Measurements from ENCODE around the gene NFIC.
A peak's percentile ranks its signal among the peaks of the same experiment; 100 is the strongest.

NFIC gene

DNA sequence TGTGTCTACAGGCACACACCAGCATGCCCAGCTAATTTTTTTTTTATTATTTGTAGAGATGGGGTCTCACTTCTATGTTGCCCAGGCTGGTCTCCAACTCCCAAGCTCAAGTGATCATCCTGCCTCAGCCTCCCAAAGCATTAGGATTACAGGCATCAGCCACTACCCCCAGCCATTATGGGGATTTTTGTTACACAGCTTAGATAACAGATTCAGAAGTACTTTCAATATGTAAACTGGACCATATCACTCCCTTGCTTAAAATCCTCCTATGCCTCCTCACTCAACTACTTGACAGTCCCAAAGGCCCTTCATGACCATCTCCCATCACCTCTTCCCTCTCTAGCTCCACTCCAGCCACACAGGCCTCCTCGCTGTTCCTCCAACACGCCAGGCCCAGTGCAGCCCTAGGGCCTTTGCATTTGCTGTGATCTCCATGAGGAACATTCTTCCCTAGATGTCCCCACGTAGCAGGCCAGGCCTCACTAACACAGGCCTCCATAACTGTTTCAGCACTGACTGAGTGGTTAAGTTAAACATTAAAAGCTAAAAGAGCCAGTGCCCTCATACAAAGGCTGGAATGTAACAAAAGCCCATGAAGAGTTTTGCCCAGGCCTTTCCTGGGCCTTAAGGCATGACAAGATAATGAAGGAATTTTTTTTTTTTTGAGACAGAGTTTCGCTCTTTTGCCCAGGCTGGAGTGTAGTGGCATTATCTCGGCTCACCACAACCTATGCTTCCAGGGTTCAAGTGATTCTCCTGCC, 131.6 kb downstream of the NFIC start:
- peaks cover 11% of the 10 kb centered on the region for H3K4me1 ChIP-seq (ENCODE audit: insufficient read depth, low read length, poor library complexity, severe bottlenecking)
- H3K9ac ChIP-seq (ENCODE audit: low read depth, low read length, poor library complexity, severe bottlenecking) = no peak overlapping the region
- H3K4me3 ChIP-seq (ENCODE audit: low read length, poor library complexity, severe bottlenecking) = no peak overlapping the region
- H3K79me2 ChIP-seq (ENCODE audit: insufficient read depth, low read length) = peaks cover 21% of the 10 kb centered on the region
- no peaks in the 10 kb centered on the region for H3F3A ChIP-seq (ENCODE audit: low read depth)
- H4K20me1 ChIP-seq (ENCODE audit: insufficient read depth, low read length, poor library complexity, severe bottlenecking) = no peaks in the 10 kb centered on the region
- H3K36me3 ChIP-seq (ENCODE audit: insufficient read depth, low read length) = peaks cover 5% of the 10 kb centered on the region; the same call in 1 of the 2 replicates
- H3K27me3 ChIP-seq (ENCODE audit: insufficient read depth, low read length, poor library complexity, severe bottlenecking) = no peaks in the 10 kb centered on the region
- H3K9me2 ChIP-seq (replicated peaks; ENCODE audit: low read depth, low read length) = no peaks in the 10 kb centered on the region
- H2AFZ ChIP-seq (ENCODE audit: low read length) = no peak overlapping the region
- H3K4me2 ChIP-seq (ENCODE audit: low read depth, low read length, poor library complexity, severe bottlenecking) = no peak overlapping the region
- no peaks in the 10 kb centered on the region for H3K9me3 ChIP-seq (ENCODE audit: insufficient read depth, low read depth, low read length)
- TF ChIP-seq EZH2phosphoT487 (IDR thresholded peaks at IDR 0.05; ENCODE audit: borderline replicate concordance) = no peak
- TF ChIP-seq, protein P1, sequence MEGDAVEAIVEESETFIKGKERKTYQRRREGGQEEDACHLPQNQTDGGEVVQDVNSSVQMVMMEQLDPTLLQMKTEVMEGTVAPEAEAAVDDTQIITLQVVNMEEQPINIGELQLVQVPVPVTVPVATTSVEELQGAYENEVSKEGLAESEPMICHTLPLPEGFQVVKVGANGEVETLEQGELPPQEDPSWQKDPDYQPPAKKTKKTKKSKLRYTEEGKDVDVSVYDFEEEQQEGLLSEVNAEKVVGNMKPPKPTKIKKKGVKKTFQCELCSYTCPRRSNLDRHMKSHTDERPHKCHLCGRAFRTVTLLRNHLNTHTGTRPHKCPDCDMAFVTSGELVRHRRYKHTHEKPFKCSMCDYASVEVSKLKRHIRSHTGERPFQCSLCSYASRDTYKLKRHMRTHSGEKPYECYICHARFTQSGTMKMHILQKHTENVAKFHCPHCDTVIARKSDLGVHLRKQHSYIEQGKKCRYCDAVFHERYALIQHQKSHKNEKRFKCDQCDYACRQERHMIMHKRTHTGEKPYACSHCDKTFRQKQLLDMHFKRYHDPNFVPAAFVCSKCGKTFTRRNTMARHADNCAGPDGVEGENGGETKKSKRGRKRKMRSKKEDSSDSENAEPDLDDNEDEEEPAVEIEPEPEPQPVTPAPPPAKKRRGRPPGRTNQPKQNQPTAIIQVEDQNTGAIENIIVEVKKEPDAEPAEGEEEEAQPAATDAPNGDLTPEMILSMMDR (conservative IDR thresholded peaks at IDR 0.05; ENCODE audit: low read length) = no peak

DNA sequence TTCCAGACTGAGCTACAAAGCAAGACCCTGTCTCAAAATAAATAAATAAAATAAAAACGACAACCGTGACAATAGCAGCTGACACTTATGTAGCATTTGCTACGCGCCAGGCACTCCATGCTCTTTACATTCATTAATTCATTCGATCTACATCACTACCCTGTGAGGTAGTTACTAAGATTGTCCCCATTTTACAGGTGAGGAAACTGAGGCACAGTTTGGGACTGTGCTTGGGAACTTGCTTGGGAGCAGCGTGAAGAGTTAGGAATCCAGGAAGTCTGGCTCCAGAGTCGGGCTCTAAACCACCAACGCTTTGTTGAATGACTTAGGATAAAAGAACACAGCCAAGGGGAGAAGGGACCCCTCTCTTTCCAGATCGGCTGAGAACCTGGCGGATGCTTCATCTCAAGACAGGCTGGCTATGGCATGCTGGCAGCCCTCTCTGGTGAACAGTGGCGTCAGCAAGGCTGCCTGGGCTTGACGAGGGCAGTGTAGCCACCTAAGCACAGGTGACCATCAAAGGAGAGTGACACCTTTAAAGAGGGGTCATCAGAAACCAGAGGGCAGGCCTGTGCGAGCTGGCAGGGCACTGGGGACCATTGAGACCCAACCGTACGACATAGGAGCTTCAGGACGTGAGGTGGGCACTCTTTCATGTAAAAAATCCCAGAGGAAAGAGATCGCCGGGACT, 133.5 kb downstream of the NFIC start:
- no peaks in the 10 kb centered on the region for H3K9me2 ChIP-seq (replicated peaks; ENCODE audit: low read depth, low read length)
- H3K9ac ChIP-seq (ENCODE audit: low read depth, low read length, poor library complexity, severe bottlenecking) = peak overlapping the region; percentile 80
- no peaks in the 10 kb centered on the region for H3K9me3 ChIP-seq (ENCODE audit: insufficient read depth, low read depth, low read length)
- no peaks in the 10 kb centered on the region for H3F3A ChIP-seq (ENCODE audit: low read depth)
- H3K79me2 ChIP-seq (ENCODE audit: insufficient read depth, low read length) = peaks cover 21% of the 10 kb centered on the region
- peak overlapping the region; percentile 97 for H3K4me3 ChIP-seq (ENCODE audit: low read length, poor library complexity, severe bottlenecking)
- no peaks in the 10 kb centered on the region for H3K27me3 ChIP-seq (ENCODE audit: insufficient read depth, low read length, poor library complexity, severe bottlenecking)
- H3K36me3 ChIP-seq (ENCODE audit: insufficient read depth, low read length) = peaks cover 5% of the 10 kb centered on the region; the same call in 1 of the 2 replicates
- peaks cover 13% of the 10 kb centered on the region for H3K4me1 ChIP-seq (ENCODE audit: insufficient read depth, low read length, poor library complexity, severe bottlenecking)
- H4K20me1 ChIP-seq (ENCODE audit: insufficient read depth, low read length, poor library complexity, severe bottlenecking) = no peaks in the 10 kb centered on the region
- TF ChIP-seq, protein P1 (conservative IDR thresholded peaks at IDR 0.05; ENCODE audit: low read length) = no peak
- no peak for TF ChIP-seq EZH2phosphoT487 (IDR thresholded peaks at IDR 0.05; ENCODE audit: borderline replicate concordance)
- peak overlapping the region; percentile 93 for H2AFZ ChIP-seq (ENCODE audit: low read length)
- peak overlapping the region; percentile 90 for H3K4me2 ChIP-seq (ENCODE audit: low read depth, low read length, poor library complexity, severe bottlenecking)

DNA sequence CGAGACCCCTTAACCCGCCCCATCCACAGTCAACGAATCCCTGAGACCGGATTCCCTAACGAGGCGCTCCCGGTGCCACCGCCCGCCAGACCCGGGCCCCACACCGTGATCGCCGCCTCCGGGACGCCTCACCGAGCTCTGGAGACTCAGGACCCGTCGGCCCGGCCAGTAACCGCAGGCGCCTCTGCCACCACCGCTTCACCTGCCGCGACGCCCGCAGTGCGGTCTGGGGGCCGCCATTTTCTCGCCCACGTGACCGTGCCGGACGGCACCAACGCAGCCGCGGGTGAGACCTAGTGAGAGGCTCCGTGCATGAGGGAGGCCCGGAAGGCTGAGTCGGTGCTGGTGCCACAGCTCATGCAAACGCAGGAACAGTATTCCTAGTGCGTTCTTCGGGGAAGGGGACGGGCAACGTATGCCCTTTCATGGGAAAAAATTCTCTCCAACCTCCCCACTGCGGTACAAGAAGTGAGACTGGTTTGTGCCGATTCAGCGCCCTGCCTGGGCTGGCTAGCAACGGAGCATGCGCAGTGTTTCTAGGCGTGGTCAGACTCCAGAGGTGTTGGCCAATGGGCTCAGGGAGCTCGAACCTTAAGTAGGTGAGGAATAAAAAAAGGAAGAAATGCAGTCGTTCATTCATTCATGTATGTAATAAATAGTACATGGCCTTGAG, 134.2 kb downstream of the NFIC start, which contains the start of gene DOHH:
TSS of gene DOHH (minus strand) at position 246 of the 673 bp plus-strand sequence. CDS start 3,860 bp downstream, outside the sequence.
- no peaks in the 10 kb centered on the region for H3F3A ChIP-seq (ENCODE audit: low read depth)
- peak within 1 kb of the TSS; percentile 93 for H2AFZ ChIP-seq (ENCODE audit: low read length)
- H3K9ac ChIP-seq (ENCODE audit: low read depth, low read length, poor library complexity, severe bottlenecking) = peak within 1 kb of the TSS; percentile 80
- H3K9me2 ChIP-seq (replicated peaks; ENCODE audit: low read depth, low read length) = no peaks in the 10 kb centered on the region
- no peaks in the 10 kb centered on the region for H3K27me3 ChIP-seq (ENCODE audit: insufficient read depth, low read length, poor library complexity, severe bottlenecking)
- H3K4me2 ChIP-seq (ENCODE audit: low read depth, low read length, poor library complexity, severe bottlenecking) = peak within 1 kb of the TSS; percentile 90
- peaks cover 21% of the 10 kb centered on the region for H3K79me2 ChIP-seq (ENCODE audit: insufficient read depth, low read length)
- H3K9me3 ChIP-seq (ENCODE audit: insufficient read depth, low read depth, low read length) = no peaks in the 10 kb centered on the region
- H4K20me1 ChIP-seq (ENCODE audit: insufficient read depth, low read length, poor library complexity, severe bottlenecking) = no peaks in the 10 kb centered on the region
- TF ChIP-seq EZH2phosphoT487 (IDR thresholded peaks at IDR 0.05; ENCODE audit: borderline replicate concordance) = no peak
- TF ChIP-seq, protein P1 (conservative IDR thresholded peaks at IDR 0.05; ENCODE audit: low read length) = no peak
- H3K4me3 ChIP-seq (ENCODE audit: low read length, poor library complexity, severe bottlenecking) = peak within 1 kb of the TSS; percentile 97
- H3K4me1 ChIP-seq (ENCODE audit: insufficient read depth, low read length, poor library complexity, severe bottlenecking) = peaks cover 20% of the 10 kb centered on the region
- H3K36me3 ChIP-seq (ENCODE audit: insufficient read depth, low read length) = peaks cover 5% of the 10 kb centered on the region; the same call in 1 of the 2 replicates

All from Loucy (cell line).